NCI-H2196 treated with DMSO at 0.1 percent for 48 hours (cell line): Measurements from ENCODE around the gene EDARADD.
"Not testable (repeated sequence)": the region's sequence is repeated elsewhere in the genome, so short reads cannot be mapped to it uniquely, and the experiment has no call there.

Experiments used
- DNase-seq: peaks from one replicate; lab custom pipeline; 2025; ENCODE audit not compliant: unreplicated experiment; lab: John Stamatoyannopoulos, UW

Gene EDARADD

GRCh38 chr1:236484310-236484971 lies 90.4 kb downstream of the EDARADD start:
- no peak for DNase-seq

GRCh38 chr1:236486356-236487002 lies 92.4 kb downstream of the EDARADD start:
- DNase-seq = no peak

GRCh38 chr1:236489161-236489560 lies 95.1 kb downstream of the EDARADD start:
- not testable (repeated sequence) for DNase-seq

GRCh38 chr1:236489710-236490377 lies 95.8 kb downstream of the EDARADD start:
- no peak for DNase-seq

- DNase-seq = no peak
Measured at GRCh38 chr1:236491469-236492136, 97.5 kb downstream of the EDARADD start.

- no peak for DNase-seq
Measured at GRCh38 chr1:236492378-236492777, 98.3 kb downstream of the EDARADD start.

GRCh38 chr1:236494082-236494481 lies 100.0 kb downstream of the EDARADD start:
- no peak for DNase-seq

GRCh38 chr1:236494586-236495466 lies 100.7 kb downstream of the EDARADD start:
- DNase-seq = no peak

- peak; percentile 32 for DNase-seq
Measured at GRCh38 chr1:236495467-236496112, 101.5 kb downstream of the EDARADD start.

GRCh38 chr1:236497908-236498307 lies 103.8 kb downstream of the EDARADD start:
- DNase-seq = no peak

- DNase-seq = no peak
Measured at GRCh38 chr1:236501093-236501492, 107.0 kb downstream of the EDARADD start.

GRCh38 chr1:236502579-236502971 lies 108.5 kb downstream of the EDARADD start:
- no peak for DNase-seq

GRCh38 chr1:236502972-236503639 lies 109.0 kb downstream of the EDARADD start:
- no peak for DNase-seq

- DNase-seq = not testable (repeated sequence)
Measured at GRCh38 chr1:236504338-236504737, 110.3 kb downstream of the EDARADD start.

- no peak for DNase-seq
Measured at GRCh38 chr1:236507022-236507700, 113.1 kb downstream of the EDARADD start.

- DNase-seq = no peak
Measured at GRCh38 chr1:236508593-236509027, 114.5 kb downstream of the EDARADD start.

GRCh38 chr1:236509203-236509602 lies 115.1 kb downstream of the EDARADD start:
- DNase-seq = no peak

- no peak for DNase-seq
Measured at GRCh38 chr1:236509647-236510401, 115.7 kb downstream of the EDARADD start.
